ENCODE measurements around the gene CUEDC1. TPM values are rescaled to one million over a fixed set of nuclear protein-coding genes. Genes with fewer than 3 reads are reported as not detected.

Gene CUEDC1
- total and polyA plus RNA-seq, 2 of the 13 experiments (the other 11 are each of a cell fraction or from before 2014, with no cell fraction given): 7.4 to 12.9 TPM

- TF ChIP-seq KIAA2018 (CRISPR knock-in tag; IDR thresholded peaks at IDR 0.05; ENCODE audit: borderline replicate concordance) (peak; percentile 49; the same call in 1 of the 2 replicates), ZBTB39 (CRISPR knock-in tag; IDR thresholded peaks at IDR 0.05) (no peak), FLYWCH1 (CRISPR knock-in tag; IDR thresholded peaks at IDR 0.05) (0 out of 2 replicates have a peak, but pooled peaks have one; percentile 73), NKX3-1 (CRISPR knock-in tag; IDR thresholded peaks at IDR 0.05) (peak; percentile 95), PHF20 (CRISPR knock-in tag; IDR thresholded peaks at IDR 0.05) (peak; percentile 54; the same call in 1 of the 2 replicates), ZNF672 (CRISPR knock-in tag; IDR thresholded peaks at IDR 0.05) (no peak), DPF2 (CRISPR knock-in tag; IDR thresholded peaks at IDR 0.05; ENCODE audit: borderline replicate concordance, low read depth) (peak; percentile 73), IRX3 (CRISPR knock-in tag; IDR thresholded peaks at IDR 0.05; ENCODE audit: borderline replicate concordance, low read depth) (no peak), ZFP36L2 (CRISPR knock-in tag; IDR thresholded peaks at IDR 0.05) (no peak), SATB2 (CRISPR knock-in tag; IDR thresholded peaks at IDR 0.05) (0 out of 2 replicates have a peak, but pooled peaks have one; percentile 77), KAT8 (CRISPR knock-in tag; IDR thresholded peaks at IDR 0.05) (peak; percentile 73; the same call in 1 of the 2 replicates), FOSL2 (CRISPR knock-in tag; IDR thresholded peaks at IDR 0.05) (peak; percentile 63), ZMAT3 (CRISPR knock-in tag; conservative IDR thresholded peaks at IDR 0.05) (no peak)
- TF ChIP-seq, protein P1, sequence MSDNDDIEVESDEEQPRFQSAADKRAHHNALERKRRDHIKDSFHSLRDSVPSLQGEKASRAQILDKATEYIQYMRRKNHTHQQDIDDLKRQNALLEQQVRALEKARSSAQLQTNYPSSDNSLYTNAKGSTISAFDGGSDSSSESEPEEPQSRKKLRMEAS (IDR thresholded peaks at IDR 0.05): peak; percentile 95
- TF ChIP-seq, protein P2, sequence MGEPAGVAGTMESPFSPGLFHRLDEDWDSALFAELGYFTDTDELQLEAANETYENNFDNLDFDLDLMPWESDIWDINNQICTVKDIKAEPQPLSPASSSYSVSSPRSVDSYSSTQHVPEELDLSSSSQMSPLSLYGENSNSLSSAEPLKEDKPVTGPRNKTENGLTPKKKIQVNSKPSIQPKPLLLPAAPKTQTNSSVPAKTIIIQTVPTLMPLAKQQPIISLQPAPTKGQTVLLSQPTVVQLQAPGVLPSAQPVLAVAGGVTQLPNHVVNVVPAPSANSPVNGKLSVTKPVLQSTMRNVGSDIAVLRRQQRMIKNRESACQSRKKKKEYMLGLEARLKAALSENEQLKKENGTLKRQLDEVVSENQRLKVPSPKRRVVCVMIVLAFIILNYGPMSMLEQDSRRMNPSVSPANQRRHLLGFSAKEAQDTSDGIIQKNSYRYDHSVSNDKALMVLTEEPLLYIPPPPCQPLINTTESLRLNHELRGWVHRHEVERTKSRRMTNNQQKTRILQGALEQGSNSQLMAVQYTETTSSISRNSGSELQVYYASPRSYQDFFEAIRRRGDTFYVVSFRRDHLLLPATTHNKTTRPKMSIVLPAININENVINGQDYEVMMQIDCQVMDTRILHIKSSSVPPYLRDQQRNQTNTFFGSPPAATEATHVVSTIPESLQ (CRISPR knock-in tag; conservative IDR thresholded peaks at IDR 0.05): peak; percentile 90; the same call in 1 of the 2 replicates
These were observed 93.2 kb downstream of the CUEDC1 start (continued) for GRCh38 chr17:57861790-57862693.

Measured in HepG2 (cell line).